GM19395 (cell line): Measurements from ENCODE around the gene NUSAP1.
A peak's percentile ranks its signal among the peaks of the same experiment; 100 is the strongest.
"Not testable (repeated sequence)": the region's sequence is repeated elsewhere in the genome, so short reads cannot be mapped to it uniquely, and the experiment has no call there.

Experiments used
- ATAC-seq: cut with Tn5 transposase; IDR thresholded peaks from one replicate; pipeline ENCODE4 v1.9.1; 2021; ENCODE audit warnings: mild to moderate bottlenecking, moderate library complexity; ENCODE audit not compliant: unreplicated experiment

NUSAP1 gene

GRCh38 chr15:41411031-41411430 is 78.3 kb downstream of the NUSAP1 start:
- no peak for ATAC-seq

GRCh38 chr15:41411441-41411840 is 78.8 kb downstream of the NUSAP1 start:
- ATAC-seq = no peak

GRCh38 chr15:41416128-41416741 is 83.6 kb downstream of the NUSAP1 start:
- peak; percentile 10 for ATAC-seq

GRCh38 chr15:41416742-41417417 is 84.2 kb downstream of the NUSAP1 start, which contains the start of gene RTF1:
Gene RTF1 (plus strand): TSS chr15:41417095. CDS start chr15:41417116, 21 bp downstream.
- peak; percentile 81 for ATAC-seq

GRCh38 chr15:41417418-41418195 is 84.9 kb downstream of the NUSAP1 start:
- ATAC-seq = peak; percentile 48

GRCh38 chr15:41423979-41424659 is 91.4 kb downstream of the NUSAP1 start:
- peak; percentile 89 for ATAC-seq

- no peak for ATAC-seq
Observed at GRCh38 chr15:41424809-41425208, 92.1 kb downstream of the NUSAP1 start.

- ATAC-seq = not testable (repeated sequence)
Observed at GRCh38 chr15:41425907-41426306, 93.2 kb downstream of the NUSAP1 start.

- peak; percentile 80 for ATAC-seq
Observed at GRCh38 chr15:41429003-41429890, 96.6 kb downstream of the NUSAP1 start.
